Measurements from ENCODE around the gene PXYLP1.

Gene PXYLP1

DNA sequence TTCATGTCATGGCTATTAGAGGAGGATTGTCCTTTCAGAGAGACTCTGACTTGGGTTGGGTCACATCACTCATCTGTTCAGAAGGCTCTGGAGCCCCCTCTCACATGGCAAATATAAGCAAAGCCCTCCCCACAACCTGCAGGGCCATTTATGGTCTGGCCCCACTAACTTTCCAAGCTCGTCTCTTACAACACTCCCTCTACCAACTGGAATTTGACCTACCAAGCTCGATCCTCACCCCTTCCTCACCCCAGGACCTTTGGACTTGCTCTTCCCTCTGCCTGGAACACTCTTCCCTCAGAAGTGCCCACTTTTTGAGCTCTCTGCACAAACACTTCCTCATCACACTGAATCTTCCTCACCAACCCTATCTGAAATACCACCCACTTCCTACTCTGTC lies 14.2 kb upstream of the PXYLP1 start:
- Mint-ChIP-seq H3K4me1 (ENCODE audit: low read depth) (peaks cover 27% of the 10 kb centered on the region), H3K27me3 (no peaks in the 10 kb centered on the region), H3K4me3 (no peak overlapping the region), H3K36me3 (ENCODE audit: low read depth) (no peaks in the 10 kb centered on the region), H3K27ac (no peak overlapping the region), H3K9me3 (no peaks in the 10 kb centered on the region)
- intact Hi-C loops (cut with micrococcal nuclease), result no loop called here

GRCh38 chr3:141218162-141218835 lies 13.3 kb upstream of the PXYLP1 start:
- Mint-ChIP-seq H3K4me1 (ENCODE audit: low read depth) (peaks cover 27% of the 10 kb centered on the region), H3K27ac (no peak overlapping the region), H3K4me3 (no peak overlapping the region), H3K9me3 (peaks cover 4% of the 10 kb centered on the region), H3K36me3 (ENCODE audit: low read depth) (no peaks in the 10 kb centered on the region), H3K27me3 (no peaks in the 10 kb centered on the region)
- intact Hi-C loops (cut with micrococcal nuclease), result no loop called here

GRCh38 chr3:141218926-141219325 lies 12.7 kb upstream of the PXYLP1 start:
- Mint-ChIP-seq H3K4me1 (ENCODE audit: low read depth) (peaks cover 27% of the 10 kb centered on the region), H3K27me3 (no peaks in the 10 kb centered on the region), H3K4me3 (no peak overlapping the region), H3K36me3 (ENCODE audit: low read depth) (no peaks in the 10 kb centered on the region), H3K27ac (no peak overlapping the region), H3K9me3 (peaks cover 10% of the 10 kb centered on the region)
- intact Hi-C loops (cut with micrococcal nuclease), result no loop called here

DNA sequence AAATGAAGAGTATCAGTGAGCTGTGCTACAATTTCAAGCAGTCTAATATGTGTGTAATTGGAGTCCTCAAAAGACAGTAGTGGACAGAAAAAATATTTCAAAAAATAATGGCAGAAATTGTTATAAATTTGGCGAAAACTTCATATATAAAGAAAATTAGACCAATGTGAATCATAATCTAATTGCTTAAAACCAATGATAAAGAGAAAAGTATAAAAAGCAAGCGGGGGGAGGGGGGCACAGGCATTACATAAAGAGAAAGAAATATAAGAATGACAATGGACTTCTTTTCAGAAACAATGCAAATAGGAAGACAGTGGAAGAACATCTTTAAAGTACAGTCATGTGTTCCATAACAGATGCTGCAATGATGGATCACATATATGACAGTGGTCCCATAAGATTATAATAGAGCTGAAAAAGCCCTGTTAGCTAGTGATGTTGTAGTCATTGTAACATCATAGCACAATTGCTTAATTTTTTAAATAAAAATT lies 7.9 kb upstream of the PXYLP1 start:
- H3K27me3 Mint-ChIP-seq, result no peaks in the 10 kb centered on the region
- H3K27ac Mint-ChIP-seq, result no peak overlapping the region
- peaks cover 11% of the 10 kb centered on the region for H3K9me3 Mint-ChIP-seq
- H3K4me3 Mint-ChIP-seq, result no peak overlapping the region
- H3K4me1 Mint-ChIP-seq (ENCODE audit: low read depth), result peaks cover 9% of the 10 kb centered on the region
- intact Hi-C loops (cut with micrococcal nuclease), result no loop called here
- H3K36me3 Mint-ChIP-seq (ENCODE audit: low read depth), result no peaks in the 10 kb centered on the region

DNA sequence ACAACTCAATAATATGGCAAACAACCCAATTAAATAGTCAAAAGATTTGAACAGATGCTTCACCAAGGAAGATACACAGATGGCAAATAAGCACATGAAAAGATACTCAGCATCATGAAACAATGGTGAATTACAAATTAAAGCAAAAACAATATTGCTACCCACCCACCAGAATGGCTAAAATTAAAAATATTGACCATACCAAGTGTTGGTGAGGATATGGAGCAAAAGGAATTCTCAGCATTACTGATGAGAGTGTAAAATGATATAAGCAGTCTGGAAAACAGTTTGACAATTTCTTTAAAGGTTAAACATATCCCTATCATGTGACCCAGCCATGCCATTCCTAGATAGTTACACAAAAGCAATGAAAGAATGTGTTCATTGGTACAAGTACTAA lies 5.7 kb upstream of the PXYLP1 start:
- Mint-ChIP-seq H3K4me1 (ENCODE audit: low read depth) (peaks cover 17% of the 10 kb centered on the region), H3K4me3 (no peak overlapping the region), H3K9me3 (peaks cover 11% of the 10 kb centered on the region), H3K27me3 (peaks cover 7% of the 10 kb centered on the region), H3K27ac (no peak overlapping the region), H3K36me3 (ENCODE audit: low read depth) (no peaks in the 10 kb centered on the region)
- intact Hi-C loops (cut with micrococcal nuclease), result no loop called here

GRCh38 chr3:141227216-141227615 lies 4.4 kb upstream of the PXYLP1 start:
- H3K4me3 Mint-ChIP-seq, result no peak overlapping the region
- intact Hi-C loops (cut with micrococcal nuclease), result no loop called here
- H3K4me1 Mint-ChIP-seq (ENCODE audit: low read depth), result peaks cover 21% of the 10 kb centered on the region
- no peaks in the 10 kb centered on the region for H3K36me3 Mint-ChIP-seq (ENCODE audit: low read depth)
- peaks cover 8% of the 10 kb centered on the region for H3K27me3 Mint-ChIP-seq
- no peak overlapping the region for H3K27ac Mint-ChIP-seq
- H3K9me3 Mint-ChIP-seq, result peaks cover 11% of the 10 kb centered on the region

DNA sequence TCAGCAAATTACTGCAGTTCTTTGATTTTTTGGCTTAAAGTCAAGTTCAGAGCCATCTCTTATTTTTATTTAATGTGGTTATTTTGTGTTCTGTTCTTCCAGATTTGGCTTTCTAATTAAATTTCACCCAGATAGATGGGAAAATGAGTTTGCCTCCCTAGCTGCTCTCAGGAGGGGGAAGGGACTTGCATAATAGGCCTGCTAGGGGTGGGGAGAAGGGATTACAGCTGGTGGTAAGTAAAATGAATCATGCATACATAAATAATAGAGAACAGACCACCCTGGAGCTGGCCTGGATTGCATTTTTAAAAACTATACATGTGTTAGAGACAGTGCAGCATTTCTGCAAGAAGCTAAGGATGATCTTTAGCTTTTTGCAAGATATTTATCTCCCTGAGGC lies 3.9 kb upstream of the PXYLP1 start:
- no peaks in the 10 kb centered on the region for H3K36me3 Mint-ChIP-seq (ENCODE audit: low read depth)
- H3K9me3 Mint-ChIP-seq, result peaks cover 11% of the 10 kb centered on the region
- H3K27ac Mint-ChIP-seq, result no peak overlapping the region
- peaks cover 13% of the 10 kb centered on the region for H3K27me3 Mint-ChIP-seq
- H3K4me3 Mint-ChIP-seq, result no peak overlapping the region
- peaks cover 27% of the 10 kb centered on the region for H3K4me1 Mint-ChIP-seq (ENCODE audit: low read depth)
- intact Hi-C loops (cut with micrococcal nuclease), result no loop called here

- H3K9me3 Mint-ChIP-seq, result peaks cover 6% of the 10 kb centered on the region
- peaks cover 31% of the 10 kb centered on the region for H3K4me1 Mint-ChIP-seq (ENCODE audit: low read depth)
- intact Hi-C loops (cut with micrococcal nuclease), result no loop called here
- H3K27ac Mint-ChIP-seq, result no peak overlapping the region
- H3K36me3 Mint-ChIP-seq (ENCODE audit: low read depth), result no peaks in the 10 kb centered on the region
- H3K27me3 Mint-ChIP-seq, result peaks cover 16% of the 10 kb centered on the region
- no peak overlapping the region for H3K4me3 Mint-ChIP-seq
Measured at GRCh38 chr3:141228395-141228794, 3.2 kb upstream of the PXYLP1 start.

- H3K27me3 Mint-ChIP-seq, result peaks cover 16% of the 10 kb centered on the region
- no peak overlapping the region for H3K4me3 Mint-ChIP-seq
- peaks cover 38% of the 10 kb centered on the region for H3K4me1 Mint-ChIP-seq (ENCODE audit: low read depth)
- no peaks in the 10 kb centered on the region for H3K36me3 Mint-ChIP-seq (ENCODE audit: low read depth)
- H3K27ac Mint-ChIP-seq, result no peak overlapping the region
- intact Hi-C loops (cut with micrococcal nuclease), result no loop called here
- no peaks in the 10 kb centered on the region for H3K9me3 Mint-ChIP-seq
Measured at GRCh38 chr3:141229132-141229531, 2.5 kb upstream of the PXYLP1 start.

GRCh38 chr3:141230293-141230692 lies 1.3 kb upstream of the PXYLP1 start:
- Mint-ChIP-seq H3K27ac (peak overlapping the region; percentile 82), H3K27me3 (peaks cover 16% of the 10 kb centered on the region), H3K36me3 (ENCODE audit: low read depth) (no peaks in the 10 kb centered on the region), H3K4me3 (peak overlapping the region; percentile 27), H3K9me3 (no peaks in the 10 kb centered on the region), H3K4me1 (ENCODE audit: low read depth) (peaks cover 50% of the 10 kb centered on the region)
- intact Hi-C loops (cut with micrococcal nuclease), result loop anchor here (5.0 to 10.0 kb wide), 3 partner anchors 47 to 225 kb away; no protein-coding TSS in a partner anchor

GRCh38 chr3:141231952-141232823 lies 563 bp downstream of the PXYLP1 start:
- peak overlapping the region; percentile 82 for H3K27ac Mint-ChIP-seq

DNA sequence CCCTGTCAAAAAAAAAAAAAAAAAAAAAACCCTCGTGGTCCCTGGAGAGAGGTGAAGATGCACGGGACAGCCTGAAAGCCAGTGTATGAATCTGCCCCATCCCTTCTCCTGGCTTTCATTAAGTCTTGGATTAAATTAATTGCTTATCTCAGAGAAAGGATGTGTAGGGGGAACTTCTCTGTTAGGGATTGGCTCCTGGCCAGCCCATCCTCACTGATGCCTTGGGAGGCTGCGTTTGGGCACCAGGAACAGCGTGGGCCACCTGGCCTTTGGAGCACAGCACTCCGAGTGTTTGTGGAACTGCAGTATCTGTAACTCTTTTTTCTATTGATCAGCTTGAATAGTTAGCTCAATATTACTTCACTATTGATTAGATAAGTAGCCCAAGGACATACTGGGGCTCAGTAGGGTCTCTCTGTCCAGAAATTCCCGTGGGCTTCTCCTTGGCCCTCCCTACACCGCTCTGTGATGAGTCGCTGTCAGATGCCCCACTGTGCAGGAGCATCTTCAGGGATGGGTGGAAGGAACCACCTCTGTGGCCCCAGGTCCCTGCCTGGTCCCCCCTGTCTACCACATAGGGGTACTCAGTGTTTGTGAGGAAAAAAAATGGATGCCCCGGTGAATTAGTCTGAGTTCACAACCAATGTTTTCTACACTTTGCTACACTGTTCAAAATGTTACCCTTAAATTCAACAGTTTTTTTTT lies 2.0 kb downstream of the PXYLP1 start:
- Mint-ChIP-seq H3K36me3 (ENCODE audit: low read depth) (peaks cover 7% of the 10 kb centered on the region), H3K9me3 (no peaks in the 10 kb centered on the region), H3K4me1 (ENCODE audit: low read depth) (peaks cover 59% of the 10 kb centered on the region), H3K4me3 (no peak overlapping the region), H3K27me3 (peaks cover 16% of the 10 kb centered on the region), H3K27ac (no peak overlapping the region)
- intact Hi-C loops (cut with micrococcal nuclease), result loop anchor here (5.0 to 10.0 kb wide), 3 partner anchors 44 to 221 kb away; no protein-coding TSS in a partner anchor

More at GRCh38 chr3:141231952-141232823, 563 bp downstream of the PXYLP1 start:
- intact Hi-C loops (cut with micrococcal nuclease), result loop anchor here (5.0 to 10.0 kb wide), 3 partner anchors 45 to 223 kb away; no protein-coding TSS in a partner anchor
- Mint-ChIP-seq H3K9me3 (no peaks in the 10 kb centered on the region), H3K4me1 (ENCODE audit: low read depth) (peaks cover 59% of the 10 kb centered on the region), H3K4me3 (peak overlapping the region; percentile 78), H3K36me3 (ENCODE audit: low read depth) (peaks cover 7% of the 10 kb centered on the region), H3K27me3 (peaks cover 16% of the 10 kb centered on the region)

GRCh38 chr3:141234283-141234682 lies 2.7 kb downstream of the PXYLP1 start:
- Mint-ChIP-seq H3K9me3 (no peaks in the 10 kb centered on the region), H3K4me1 (ENCODE audit: low read depth) (peaks cover 56% of the 10 kb centered on the region), H3K27me3 (peaks cover 16% of the 10 kb centered on the region), H3K4me3 (no peak overlapping the region), H3K36me3 (ENCODE audit: low read depth) (peaks cover 7% of the 10 kb centered on the region), H3K27ac (no peak overlapping the region)
- intact Hi-C loops (cut with micrococcal nuclease), result loop anchor here (5.0 to 10.0 kb wide), 3 partner anchors 43 to 221 kb away; no protein-coding TSS in a partner anchor
